Kasumi-1 (cell line): ENCODE measurements around the gene ZNF878.

Experiments used
- DNase-seq, 2 experiments: peaks; one replicate each; lab custom pipeline; 2025; lab: John Stamatoyannopoulos, UW

Gene ZNF878

GRCh38 chr19:12035220-12036172 lies 17.3 kb downstream of the ZNF878 start, which contains the start of gene ZNF433:
Gene ZNF433, minus strand, starts transcription at chr19:12035679. Its CDS starts 140 bp downstream, at chr19:12035539.
- DNase-seq: peak; percentile 86 to 87

GRCh38 chr19:12034620-12035019 lies 18.1 kb downstream of the ZNF878 start:
- peak; percentile 18 to 37 for DNase-seq

- DNase-seq: no peak
These were observed 18.6 kb downstream of the ZNF878 start for GRCh38 chr19:12034198-12034597.

- DNase-seq: no peak
These were observed 37.0 kb downstream of the ZNF878 start for GRCh38 chr19:12015753-12016116.

GRCh38 chr19:12015015-12015752 lies 37.6 kb downstream of the ZNF878 start:
- DNase-seq: no peak

- DNase-seq: no peak
These were observed 52.4 kb downstream of the ZNF878 start for GRCh38 chr19:12000152-12000981.

GRCh38 chr19:11995174-11995573 lies 57.6 kb downstream of the ZNF878 start:
- no peak for DNase-seq
